H1 (cell line): ENCODE results near the gene U2AF1L4. TPM values are rescaled to one million over a fixed set of nuclear protein-coding genes. Genes with fewer than 3 reads are reported as not detected.
A peak's percentile ranks its signal among the peaks of the same experiment; 100 is the strongest.

Experiments used
- CTCF ChIA-PET: fragments of 300-600 bp; sonication (Branson Sonifier 250); formaldehyde crosslinking; loops from one replicate; lab custom pipeline; 2021; ENCODE audit not compliant: partially characterized antibody; lab: Charles Lee
- POLR2A ChIA-PET: fragments of 300-600 bp; sonication (Branson Sonifier 250); formaldehyde crosslinking; loops from one replicate; lab custom pipeline; 2021; ENCODE audit warnings: inconsistent platforms; ENCODE audit not compliant: partially characterized antibody; lab: Charles Lee
- DNase-seq, 2 experiments: peaks; one replicate each; pipeline versions ENCODE4 v3.0.0 to v3.0.0-alpha.2; 2010 to 2022; ENCODE audit warnings: low spot score in 2 of 2, low read depth in 1 of 2, mixed read lengths in 1 of 2
- FAIRE-seq: peaks from 2 replicates; lab custom pipeline; 2011; peaks lifted over from hg19 to GRCh38; lab: Jason Lieb, UNC
- H2AFZ ChIP-seq: 2 replicates; pipeline ENCODE4 v1.8.1; 2012; ENCODE audit warnings: low read length, inconsistent platforms
- H2AK5ac ChIP-seq: 2 replicates; pipeline ENCODE4 v1.6.1; 2013; ENCODE audit warnings: low read depth, low read length
- H2BK120ac ChIP-seq: replicated peaks from 2 replicates; pipeline ENCODE3; 2013; ENCODE audit warnings: low read depth, low read length, inconsistent platforms
- H2BK12ac ChIP-seq: 2 replicates; pipeline ENCODE4 v1.6.1; 2013; ENCODE audit warnings: low read depth, low read length
- H2BK15ac ChIP-seq: 2 replicates; pipeline ENCODE4 v1.6.1; 2013; ENCODE audit warnings: low read length
- H2BK20ac ChIP-seq: 2 replicates; pipeline ENCODE4 v1.6.1; 2013; ENCODE audit warnings: low read length
- H2BK5ac ChIP-seq: 2 replicates; pipeline ENCODE4 v1.6.1; 2013; ENCODE audit warnings: low read depth, low read length
- H3K14ac ChIP-seq: 2 replicates; pipeline ENCODE4 v1.6.1; 2013; ENCODE audit warnings: inconsistent platforms; ENCODE audit not compliant: insufficient read length
- H3K18ac ChIP-seq: 2 replicates; pipeline ENCODE4 v1.6.1; 2013; ENCODE audit warnings: low read length; ENCODE audit errors: extremely low read depth
- H3K23ac ChIP-seq: 2 replicates; pipeline ENCODE4 v1.6.1; 2013; ENCODE audit warnings: inconsistent platforms; ENCODE audit not compliant: insufficient read length
- H3K23me2 ChIP-seq: 2 replicates; pipeline ENCODE4 v1.6.1; 2013; ENCODE audit warnings: low read depth, low read length
- H3K27ac ChIP-seq: 2 replicates; pipeline ENCODE4 v1.6.1; 2011; ENCODE audit warnings: low read depth, low read length, inconsistent platforms
- H3K27me3 ChIP-seq, 4 experiments: replicated peaks in 1 of 4; 1 replicate in 1 of 4; 2 replicates in 3 of 4; pipeline versions ENCODE4 v1.6.1 to v1.8.1; 2011 to 2013; ENCODE audit warnings: low read length in 3 of 4, mild to moderate bottlenecking in 3 of 4, inconsistent platforms in 2 of 4, mixed read lengths in 2 of 4, moderate library complexity in 1 of 4; ENCODE audit not compliant: control insufficient read depth in 3 of 4, insufficient read depth in 3 of 4; ENCODE audit errors: extremely low read depth in 1 of 4
- H3K36me3 ChIP-seq, 4 experiments: 2 replicates each; pipeline versions ENCODE4 v1.6.1 to v1.8.1; 2011 to 2013; ENCODE audit warnings: mild to moderate bottlenecking in 4 of 4, low read length in 3 of 4, moderate library complexity in 2 of 4, control low read depth in 1 of 4, inconsistent platforms in 1 of 4; ENCODE audit not compliant: insufficient read depth in 4 of 4, control insufficient read depth in 2 of 4
- H3K4ac ChIP-seq: replicated peaks from 2 replicates; pipeline ENCODE3; 2013; ENCODE audit warnings: low read length, low read depth, mixed read lengths, inconsistent platforms; ENCODE audit not compliant: insufficient read length
- H3K4me1 ChIP-seq, 4 experiments: replicated peaks in 1 of 4; 1 replicate in 1 of 4; 2 replicates in 3 of 4; pipeline versions ENCODE4 v1.6.1 to v1.8.1; 2011 to 2013; ENCODE audit warnings: low read length in 3 of 4, inconsistent platforms in 2 of 4, mixed read lengths in 1 of 4; ENCODE audit not compliant: insufficient read depth in 4 of 4, control insufficient read depth in 3 of 4
- H3K4me2 ChIP-seq, 2 experiments: 2 replicates each; pipeline versions ENCODE4 v1.6.1 to v1.8.1; 2011 to 2013; ENCODE audit warnings: low read depth in 2 of 2, low read length in 2 of 2, control low read depth in 1 of 2, inconsistent platforms in 1 of 2, mild to moderate bottlenecking in 1 of 2; ENCODE audit not compliant: insufficient read depth in 1 of 2
- H3K4me3 ChIP-seq, 4 experiments: fragments of 200-600, 300-600 bp in 1 of 4; sonication (generic), shearing (Covaris generic), sonication (Bioruptor Twin) in 1 of 4; 2 replicates each; pipeline versions ENCODE4 v1.5.1 to v1.8.1; 2011 to 2016; ENCODE audit warnings: low read length in 4 of 4, low read depth in 3 of 4, control low read depth in 2 of 4, inconsistent platforms in 2 of 4, mild to moderate bottlenecking in 2 of 4, mixed read lengths in 1 of 4, moderate library complexity in 1 of 4; ENCODE audit not compliant: insufficient read depth in 2 of 4; ENCODE audit errors: extremely low read depth in 1 of 4
- H3K56ac ChIP-seq: replicated peaks from 2 replicates; pipeline ENCODE3; 2013; ENCODE audit warnings: low read depth, mild to moderate bottlenecking, mixed read lengths, low read length, inconsistent platforms; ENCODE audit not compliant: insufficient read length
- H3K79me1 ChIP-seq: 2 replicates; pipeline ENCODE4 v1.6.1; 2013; ENCODE audit warnings: low read depth, low read length, control low read depth
- H3K79me2 ChIP-seq, 2 experiments: 2 replicates each; pipeline versions ENCODE4 v1.6.1 to v1.8.1; 2012 to 2013; ENCODE audit warnings: low read length in 2 of 2, mild to moderate bottlenecking in 2 of 2, inconsistent platforms in 1 of 2; ENCODE audit not compliant: insufficient read depth in 2 of 2, control insufficient read depth in 1 of 2
- H3K9ac ChIP-seq, 4 experiments: replicated peaks in 1 of 4; 1 replicate in 1 of 4; 2 replicates in 3 of 4; pipeline versions ENCODE4 v1.6.1 to v1.8.1; 2011 to 2013; ENCODE audit warnings: low read depth in 3 of 4, low read length in 3 of 4, control low read depth in 2 of 4, mild to moderate bottlenecking in 2 of 4, moderate library complexity in 2 of 4, inconsistent platforms in 1 of 4; ENCODE audit errors: extremely low read depth in 1 of 4
- H3K9me3 ChIP-seq, 2 experiments: 2 replicates each; pipeline versions ENCODE4 v1.6.1 to v1.8.1; 2012 to 2013; ENCODE audit warnings: mild to moderate bottlenecking in 2 of 2, moderate library complexity in 2 of 2, control low read depth in 1 of 2, inconsistent platforms in 1 of 2, low read depth in 1 of 2, low read length in 1 of 2, mixed read lengths in 1 of 2; ENCODE audit not compliant: insufficient read depth in 2 of 2
- H4K20me1 ChIP-seq, 2 experiments: replicated peaks in 1 of 2; 2 replicates each; pipeline versions ENCODE3 to v1.8.1; 2011 to 2013; ENCODE audit warnings: inconsistent platforms in 2 of 2, low read length in 2 of 2, mild to moderate bottlenecking in 1 of 2; ENCODE audit not compliant: insufficient read depth in 2 of 2, control insufficient read depth in 1 of 2
- H4K5ac ChIP-seq: 2 replicates; pipeline ENCODE4 v1.6.1; 2013; ENCODE audit warnings: low read length, low read depth, mixed read lengths, inconsistent platforms; ENCODE audit not compliant: insufficient read length
- H4K8ac ChIP-seq: 2 replicates; pipeline ENCODE4 v1.8.0; 2013; ENCODE audit warnings: mild to moderate bottlenecking, moderate library complexity, low read length, inconsistent platforms; ENCODE audit not compliant: insufficient read depth; ENCODE audit errors: extremely low read depth
- H4K91ac ChIP-seq: replicated peaks from 2 replicates; pipeline ENCODE3; 2013; ENCODE audit warnings: low read length, mixed read lengths, inconsistent platforms; ENCODE audit not compliant: insufficient read length
- CBX8 ChIP-seq: fragments of 300-800, 300-1000 bp; sonication (generic); IDR thresholded peaks from 2 replicates; pipeline ENCODE4 v1.7.1; 2016; ENCODE audit warnings: low read depth, low read length, borderline replicate concordance
- CEBPB ChIP-seq: IDR thresholded peaks from 2 replicates; pipeline ENCODE4 v1.6.1; 2012; ENCODE audit warnings: low read depth, low read length
- EGR1 ChIP-seq: IDR thresholded peaks from 2 replicates; pipeline ENCODE4 v1.6.1; 2011; ENCODE audit warnings: low read depth, low read length, borderline replicate concordance
- GTF2F1 ChIP-seq: IDR thresholded peaks from 2 replicates; pipeline ENCODE4 v1.6.1; 2012; ENCODE audit warnings: low read depth, low read length, improper control_type of control experiment, borderline replicate concordance
- JUN ChIP-seq: IDR thresholded peaks from 2 replicates; pipeline ENCODE4 v1.6.1; 2011; ENCODE audit warnings: low read depth, mild to moderate bottlenecking, improper control_type of control experiment, low read length
- KDM1A ChIP-seq: fragments of 200-600, 300-600 bp; sonication (generic); IDR thresholded peaks from 2 replicates; pipeline ENCODE4 v1.7.1; 2016; ENCODE audit warnings: mild to moderate bottlenecking, low read length, borderline replicate concordance
- POLR2A ChIP-seq, 2 experiments: IDR thresholded peaks; 1 replicate in 1 of 2; 2 replicates in 1 of 2; pipeline ENCODE4 v1.6.1; 2011; ENCODE audit warnings: low read depth in 2 of 2, low read length in 2 of 2, mild to moderate bottlenecking in 2 of 2; ENCODE audit errors: control extremely low read depth in 1 of 2
- RBBP5 ChIP-seq: IDR thresholded peaks from 2 replicates; pipeline ENCODE4 v1.7.1; 2012; ENCODE audit warnings: low read depth, mild to moderate bottlenecking, inconsistent platforms, low read length, moderate library complexity, borderline replicate concordance
- RFX5 ChIP-seq: IDR thresholded peaks from 2 replicates; pipeline ENCODE4 v1.6.1; 2011; ENCODE audit warnings: low read depth, low read length, improper control_type of control experiment, borderline replicate concordance
- SP1 ChIP-seq: IDR thresholded peaks from 2 replicates; pipeline ENCODE4 v1.6.1; 2011; ENCODE audit warnings: low read depth, low read length
- SP2 ChIP-seq: IDR thresholded peaks from 2 replicates; pipeline ENCODE4 v1.6.1; 2012; ENCODE audit warnings: mild to moderate bottlenecking, low read length, inconsistent platforms
- WGBS, 2 experiments: shearing (Covaris generic) in 1 of 2; methylation state at CpG; one replicate each; pipeline versions ENCODE4 v1.1.6 to v1.1.7; 2013 to 2015; ENCODE audit warnings: low lambda C conversion rate in 2 of 2, mixed read lengths in 2 of 2, inconsistent platforms in 1 of 2, low coverage in 1 of 2, missing lambda C conversion rate in 1 of 2; ENCODE audit not compliant: insufficient replicate concordance in 2 of 2, insufficient coverage in 1 of 2, insufficient read length in 1 of 2; ENCODE audit errors: extremely low coverage in 1 of 2, missing lambda C conversion rate in 1 of 2; 5-methylcytosine and 5-hydroxymethylcytosine counted together
- polyA plus RNA-seq, 7 experiments: library from polyadenylated mRNA; depleted of rRNA in 3 of 7; stranded (reverse) in 5 of 7; unstranded in 2 of 7; fragments of >200 nt in 5 of 7; fragments of 200-250 nt in 2 of 7; gene quantifications; 1 replicate in 5 of 7; 2 replicates in 1 of 7; 4 replicates in 1 of 7; pipeline versions ENCODE4 v1.2.1 to v1.2.3, GENCODE V29; 2011 to 2013; ENCODE audit warnings: missing spikeins in 2 of 7, mixed read lengths in 2 of 7
- total RNA-seq: library from RNA; stranded (reverse); fragmentation: NEBNext Ultra II Directional; extraction: Animal tissue kit (Norgen Biotek cat#: 25700); gene quantifications from 2 replicates; pipeline ENCODE4 v1.2.1, GENCODE V29; 2021

U2AF1L4 gene
- total and polyA plus RNA-seq, 2 of the 8 experiments (the other 6 are each of a cell fraction or from before 2014, with no cell fraction given): 15.1 to 32.7 TPM

GRCh38 chr19:35716801-35717664 lies 28.2 kb downstream of the U2AF1L4 start:
- Histone ChIP-seq H2BK5ac (peak overlapping the region; percentile 99), H2AFZ (peak overlapping the region; percentile 25; the same call in 1 of the 2 replicates), H3K9me3 (no peaks in the 10 kb centered on the region), H2BK120ac (peak overlapping the region; percentile 93), H3K4me2 (peak overlapping the region; percentile 84 to 92), H4K91ac (peak overlapping the region; percentile 96), H4K8ac (peak overlapping the region; percentile 92), H3K56ac (peak overlapping the region; percentile 97), H2AK5ac (no peak overlapping the region), H2BK12ac (peak overlapping the region; percentile 89; the same call in 1 of the 2 replicates), H3K79me2 (peaks cover 0 to 20% of the 10 kb centered on the region in 2 experiments; a peak in 3 of 4 replicates), H3K18ac (peak overlapping the region; percentile 99), H3K4ac (peak overlapping the region; percentile 89), H3K4me3 (peak overlapping the region; percentile 34 to 88 (median 82)), H4K20me1 (peaks cover 11 to 12% of the 10 kb centered on the region in 2 experiments), H3K27ac (peak overlapping the region; percentile 79), H3K14ac (no peak overlapping the region), H3K9ac (peak overlapping the region in 3 of 4 experiments; percentile 43 to 80 (median 80); a peak in 6 of 7 replicates), H3K23ac (no peak overlapping the region), H3K36me3 (peaks cover 0 to 16% (median 5%) of the 10 kb centered on the region in 4 experiments; a peak in 6 of 8 replicates), H3K27me3 (no peaks in the 10 kb centered on the region), H3K23me2 (peaks cover 13% of the 10 kb centered on the region), H4K5ac (peak overlapping the region; percentile 94), H3K79me1 (peaks cover 8% of the 10 kb centered on the region), H2BK15ac (peak overlapping the region; percentile 88; the same call in 1 of the 2 replicates), H3K4me1 (peaks cover 0 to 25% (median 17%) of the 10 kb centered on the region in 4 experiments; a peak in 6 of 7 replicates), H2BK20ac (no peak overlapping the region)
- POLR2A ChIA-PET: interaction anchor here (1.4 to 3.1 kb wide), 5 partner anchors 10 to 55 kb away, joined by 3 to 13 read pairs (median 8); no protein-coding TSS in a partner anchor
- DNase-seq (peak; percentile 92 to 94), FAIRE-seq (peak; percentile 81)
- 1% methylated on average over 64 of the region's 77 CpGs; no CpG with 5 or more reads in 1 of the 2 experiments for WGBS, 2 experiments
- CTCF ChIA-PET: interaction anchor here (3.3 kb wide), 1 partner anchor 14 kb away, joined by 20 read pairs; the partner anchor contains the start of gene ZBTB32
- TF ChIP-seq GTF2F1: no peak
- TF ChIP-seq KDM1A: no peak
- TF ChIP-seq RFX5: peak; percentile 17; the same call in 1 of the 2 replicates
- TF ChIP-seq SP1: peak; percentile 71
- TF ChIP-seq SP2: no peak
- no peak for TF ChIP-seq CEBPB
- TF ChIP-seq POLR2A (IDR thresholded peaks at IDR 0.05; ENCODE audit: control extremely low read depth in 1 of 2, low read depth in 2 of 2, low read length in 2 of 2): peak in 1 of 2 experiments; percentile 88; a peak in 1 of 3 replicates
- no peak for TF ChIP-seq CBX8
- TF ChIP-seq RBBP5: 0 out of 2 replicates have a peak, but pooled peaks have one; percentile 9
- TF ChIP-seq JUN: no peak
- TF ChIP-seq EGR1: peak; percentile 97
